ENCODE data around the gene QRFPR. TPM values are rescaled to one million over a fixed set of nuclear protein-coding genes. Genes with fewer than 3 reads are reported as not detected.

Gene QRFPR
- total RNA-seq, 1 experiment from 2014 or later = 0.63 TPM

DNA sequence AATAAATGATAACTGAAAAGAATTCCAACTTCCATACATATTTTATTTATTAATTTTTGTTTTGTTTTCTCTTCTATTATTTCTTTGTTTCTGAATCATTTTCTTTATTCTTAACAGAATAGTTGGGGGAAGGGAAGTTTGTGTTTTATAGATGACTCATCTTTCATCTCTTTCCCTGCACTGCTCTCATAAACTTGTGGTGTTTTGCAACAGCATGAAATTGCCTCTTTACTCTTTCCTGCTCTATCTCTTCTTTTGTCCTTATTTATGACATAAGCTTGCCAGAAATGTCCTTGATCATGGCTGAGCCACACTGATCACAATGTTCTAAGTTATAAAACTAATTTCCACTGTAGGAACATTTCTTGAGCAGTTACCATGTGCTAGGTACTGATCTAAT is 22.3 kb downstream of the QRFPR start:
- Histone ChIP-seq H3T11ph (ENCODE audit: low read length) (no peak overlapping the region), H3K4me2 (ENCODE audit: insufficient read depth, insufficient read length, low read length) (no peak overlapping the region)
- TF ChIP-seq, protein P1, sequence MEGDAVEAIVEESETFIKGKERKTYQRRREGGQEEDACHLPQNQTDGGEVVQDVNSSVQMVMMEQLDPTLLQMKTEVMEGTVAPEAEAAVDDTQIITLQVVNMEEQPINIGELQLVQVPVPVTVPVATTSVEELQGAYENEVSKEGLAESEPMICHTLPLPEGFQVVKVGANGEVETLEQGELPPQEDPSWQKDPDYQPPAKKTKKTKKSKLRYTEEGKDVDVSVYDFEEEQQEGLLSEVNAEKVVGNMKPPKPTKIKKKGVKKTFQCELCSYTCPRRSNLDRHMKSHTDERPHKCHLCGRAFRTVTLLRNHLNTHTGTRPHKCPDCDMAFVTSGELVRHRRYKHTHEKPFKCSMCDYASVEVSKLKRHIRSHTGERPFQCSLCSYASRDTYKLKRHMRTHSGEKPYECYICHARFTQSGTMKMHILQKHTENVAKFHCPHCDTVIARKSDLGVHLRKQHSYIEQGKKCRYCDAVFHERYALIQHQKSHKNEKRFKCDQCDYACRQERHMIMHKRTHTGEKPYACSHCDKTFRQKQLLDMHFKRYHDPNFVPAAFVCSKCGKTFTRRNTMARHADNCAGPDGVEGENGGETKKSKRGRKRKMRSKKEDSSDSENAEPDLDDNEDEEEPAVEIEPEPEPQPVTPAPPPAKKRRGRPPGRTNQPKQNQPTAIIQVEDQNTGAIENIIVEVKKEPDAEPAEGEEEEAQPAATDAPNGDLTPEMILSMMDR (conservative IDR thresholded peaks at IDR 0.05) = no peak

More for the DNA sequence above, 22.3 kb downstream of the QRFPR start:
- no peaks in the 10 kb centered on the region for H4K20me1 ChIP-seq (ENCODE audit: control insufficient read depth, insufficient read depth, insufficient read length)
- H4K8ac ChIP-seq (replicated peaks; ENCODE audit: insufficient read length, low read depth, low read length) = no peak overlapping the region
- DNase-seq = no peak
- no peak overlapping the region for H2AFZ ChIP-seq (ENCODE audit: low read length)
- Mint-ChIP-seq H3K27me3 (ENCODE audit: low read depth) (peaks cover 4% of the 10 kb centered on the region; the same call in 1 of the 2 replicates), H3K36me3 (ENCODE audit: insufficient read depth in 1 of 3, low read depth in 3 of 3) (peaks cover 0 to 5% (median 0%) of the 10 kb centered on the region in 3 experiments; a peak in 2 of 7 replicates), H3K9me3 (peaks cover 9 to 11% of the 10 kb centered on the region in 2 experiments; a peak in 4 of 5 replicates), H3K4me3 (no peak overlapping the region), H3K27ac (no peak overlapping the region), H3K4me1 (peaks cover 3 to 6% of the 10 kb centered on the region in 2 experiments; a peak in 3 of 4 replicates)
- H4K5ac ChIP-seq (ENCODE audit: insufficient read length, low read depth, low read length) = no peak overlapping the region
- H3K4ac ChIP-seq (ENCODE audit: low read depth, low read length) = no peak overlapping the region
- no peak overlapping the region for H2AK5ac ChIP-seq (ENCODE audit: insufficient read length, low read length)
- H3K79me2 ChIP-seq (ENCODE audit: insufficient read depth, low read length) = no peaks in the 10 kb centered on the region
- H3K18ac ChIP-seq (ENCODE audit: insufficient read length, low read depth, low read length) = no peak overlapping the region
- H3K9me3 ChIP-seq (ENCODE audit: control insufficient read depth, low read depth, low read length) = no peaks in the 10 kb centered on the region
- no peak overlapping the region for H3K56ac ChIP-seq (ENCODE audit: insufficient read length, low read depth, low read length)
- no peaks in the 10 kb centered on the region for H3K4me1 ChIP-seq (ENCODE audit: insufficient read depth, low read length)
- H3K23me2 ChIP-seq (ENCODE audit: insufficient read length, low read depth, low read length, poor library complexity, severe bottlenecking) = no peaks in the 10 kb centered on the region
- no peak overlapping the region for H3K14ac ChIP-seq (ENCODE audit: insufficient read depth, low read length)
- H2BK12ac ChIP-seq (ENCODE audit: insufficient read length, low read depth, low read length) = no peak overlapping the region
- no peak overlapping the region for H3K27ac ChIP-seq (ENCODE audit: insufficient read length, low read depth, low read length)
- no peak overlapping the region for H2BK15ac ChIP-seq (ENCODE audit: low read depth, low read length)
- no peaks in the 10 kb centered on the region for H3K27me3 ChIP-seq (ENCODE audit: insufficient read depth, low read length)
- no peak overlapping the region for H4K91ac ChIP-seq (ENCODE audit: insufficient read length, low read depth, low read length)
- no peaks in the 10 kb centered on the region for H3K79me1 ChIP-seq (ENCODE audit: insufficient read depth, low read depth, low read length, poor library complexity, severe bottlenecking)
- no peak overlapping the region for H3K9ac ChIP-seq (ENCODE audit: extremely low read depth, insufficient read length, low read length)
- no peak overlapping the region for H2BK20ac ChIP-seq (ENCODE audit: low read depth, low read length, poor library complexity, severe bottlenecking)
- no peak overlapping the region for H2BK5ac ChIP-seq (ENCODE audit: insufficient read length, low read length)
- H2BK120ac ChIP-seq (ENCODE audit: low read depth, low read length, poor library complexity, severe bottlenecking) = no peak overlapping the region
- H3K23ac ChIP-seq (ENCODE audit: insufficient read length, low read depth, low read length) = peak overlapping the region; percentile 69

Measured in H9 (cell line).